Activated T-cell treated with anti-CD3 and anti-CD28 coated beads, Interleukin-2, amount 50 U/mL, for 1 hour (primary cell): Measurements from ENCODE around the gene DSCAML1.

Experiments used
- DNase-seq: peaks from one replicate; pipeline ENCODE4 v3.0.0-alpha.2; 2020

DSCAML1 gene

DNA sequence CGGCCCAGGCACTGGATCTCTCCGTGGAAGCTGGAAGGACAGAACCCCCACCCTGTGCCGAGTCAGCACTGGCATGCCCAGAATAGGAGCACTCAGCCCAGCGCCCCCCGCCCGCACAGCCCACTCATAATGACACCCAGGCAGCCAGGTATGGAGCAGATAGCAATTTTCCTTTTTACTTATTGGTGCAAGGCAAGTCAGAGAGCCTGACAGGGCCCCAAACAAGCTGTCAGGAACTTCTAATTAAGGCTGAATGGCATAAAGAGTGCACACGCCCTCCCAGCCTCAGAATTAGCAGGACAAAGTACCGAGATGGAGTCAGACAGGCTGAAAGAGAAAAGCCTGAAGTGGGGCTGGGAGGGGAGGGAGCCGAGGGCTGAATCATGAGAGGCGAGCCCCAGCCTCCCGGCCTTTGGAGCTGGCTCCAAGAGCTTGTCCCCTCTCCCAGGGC lies 76.9 kb downstream of the DSCAML1 start:
- no peak for DNase-seq

GRCh38 chr11:117719480-117719879 lies 77.5 kb downstream of the DSCAML1 start:
- no peak for DNase-seq

GRCh38 chr11:117717485-117718314 lies 79.3 kb downstream of the DSCAML1 start:
- no peak for DNase-seq

DNA sequence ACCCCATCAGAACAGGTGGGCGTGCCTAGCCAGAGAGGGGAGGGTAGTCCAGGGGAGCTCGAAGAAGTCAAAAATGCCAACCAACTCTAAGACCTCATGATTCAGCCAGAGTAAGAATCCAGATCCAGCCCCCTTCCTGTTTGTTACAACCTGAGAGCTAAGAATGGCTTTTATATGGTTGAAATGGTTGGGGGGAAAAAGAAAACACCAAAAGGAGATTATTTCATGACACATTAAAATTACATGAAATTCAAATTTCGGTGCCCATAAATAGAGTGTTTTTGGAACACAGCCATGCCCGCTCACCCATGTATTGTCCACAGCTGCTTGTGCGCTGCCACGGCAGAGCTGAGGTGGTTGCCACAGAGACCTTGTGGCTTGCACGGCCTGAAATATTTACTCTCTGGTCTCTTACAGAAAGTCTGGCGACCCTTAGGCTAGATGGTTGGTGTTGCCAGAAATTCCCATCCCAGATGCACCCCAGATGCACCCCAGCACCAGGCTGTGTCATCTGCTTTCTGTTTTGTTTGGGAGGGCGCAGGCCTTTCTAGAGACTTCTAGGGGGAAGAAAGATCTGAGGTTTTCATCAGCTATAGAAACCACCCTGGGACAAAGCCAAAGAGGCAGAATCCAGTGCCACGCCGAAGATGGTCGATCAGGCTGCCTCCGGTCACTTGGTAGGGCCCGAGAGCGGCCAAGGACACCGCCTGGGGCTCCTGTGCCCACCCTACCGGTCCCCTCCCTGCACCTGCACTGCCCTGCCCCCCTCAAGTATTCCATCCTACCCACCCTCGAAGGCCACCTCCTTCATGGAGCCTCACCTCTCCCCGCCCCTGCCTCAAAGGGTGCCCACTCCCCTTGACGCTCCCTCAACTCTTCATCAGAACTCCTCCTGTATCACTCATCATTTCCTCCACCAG lies 80.2 kb downstream of the DSCAML1 start:
- DNase-seq = no peak

DNA sequence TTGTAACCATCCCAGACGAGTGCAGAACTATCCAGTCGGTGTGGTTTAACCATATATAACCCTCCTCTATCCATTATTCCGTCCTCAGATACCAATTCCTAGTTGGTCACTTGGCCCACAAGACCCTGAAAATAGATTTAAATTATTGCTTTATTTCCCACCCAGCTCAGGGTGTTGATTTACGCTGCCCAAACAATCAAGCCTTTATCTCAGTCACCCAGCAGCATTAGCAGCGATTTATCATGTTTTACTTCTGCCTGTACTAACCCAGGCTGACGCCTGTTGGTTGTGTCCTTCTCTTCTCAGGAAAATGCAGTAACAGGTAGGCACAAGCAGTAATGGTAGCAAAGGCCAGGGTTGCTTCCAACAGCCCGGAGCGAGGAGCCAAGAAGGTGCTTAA lies 81.2 kb downstream of the DSCAML1 start:
- DNase-seq = no peak

GRCh38 chr11:117713538-117713991 lies 83.5 kb downstream of the DSCAML1 start:
- DNase-seq = no peak

GRCh38 chr11:117712530-117712929 lies 84.5 kb downstream of the DSCAML1 start:
- no peak for DNase-seq

- DNase-seq = no peak
Measured at GRCh38 chr11:117711331-117711730, 85.7 kb downstream of the DSCAML1 start.

- DNase-seq = no peak
Measured at GRCh38 chr11:117710211-117710610, 86.8 kb downstream of the DSCAML1 start.

DNA sequence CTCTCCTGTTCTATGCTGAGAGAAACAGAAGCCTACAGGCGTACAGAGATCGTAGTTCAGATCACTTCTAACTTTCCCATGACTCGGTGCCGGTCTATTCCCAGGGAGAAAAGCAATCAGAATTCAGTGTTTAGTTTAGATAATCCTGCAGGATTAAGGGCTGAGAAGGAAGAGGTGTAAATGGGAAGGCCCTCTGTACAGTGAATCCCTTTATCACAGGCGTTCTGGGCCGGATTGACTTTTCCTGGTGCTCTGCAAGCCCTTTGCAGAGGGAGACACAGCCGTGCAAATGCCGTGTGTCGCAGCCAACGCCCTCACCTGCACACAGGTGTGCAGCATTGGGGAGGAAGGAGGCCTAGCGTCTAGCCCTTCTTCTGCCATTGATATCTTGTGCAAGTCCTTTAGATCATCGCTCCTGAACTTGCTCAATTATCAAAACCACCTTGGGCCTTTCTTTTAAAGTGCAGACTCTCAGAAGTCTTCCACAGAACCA lies 90.6 kb downstream of the DSCAML1 start:
- no peak for DNase-seq

- DNase-seq = no peak
Measured at GRCh38 chr11:117705866-117706265, 91.2 kb downstream of the DSCAML1 start.

- DNase-seq = no peak
Measured at GRCh38 chr11:117704395-117705100, 92.5 kb downstream of the DSCAML1 start.

DNA sequence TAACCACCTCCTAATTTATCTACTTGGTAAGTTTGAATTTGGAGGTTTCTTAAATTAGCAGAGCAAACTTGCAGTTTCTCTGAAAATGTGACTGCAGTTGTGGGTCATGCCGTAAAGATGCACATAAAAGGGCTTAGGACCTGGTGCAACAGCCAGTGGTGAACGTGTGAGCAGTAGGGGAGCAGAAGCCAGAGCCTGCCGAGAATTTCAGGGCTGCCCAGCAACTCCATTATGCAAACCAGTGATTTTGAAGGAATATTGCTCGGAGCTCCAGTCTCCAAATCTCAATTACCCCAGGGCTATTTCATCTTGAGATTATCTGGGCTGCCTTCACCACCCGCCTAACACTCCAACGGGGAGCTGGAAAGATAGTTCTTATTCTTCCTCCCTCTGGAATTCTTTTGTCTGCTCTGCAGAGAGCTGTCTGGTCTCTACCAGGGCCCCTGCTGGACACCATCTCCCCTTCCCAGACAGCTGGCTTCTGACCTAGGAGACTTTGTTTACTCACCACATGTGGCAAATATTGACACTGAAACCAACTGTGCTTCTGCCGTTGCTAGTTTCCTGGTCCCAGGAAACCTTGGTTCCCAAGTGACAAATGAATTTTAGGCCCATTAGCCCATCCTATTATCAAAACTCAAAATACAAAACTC lies 93.9 kb downstream of the DSCAML1 start:
- DNase-seq = no peak

GRCh38 chr11:117701781-117702180 lies 95.2 kb downstream of the DSCAML1 start:
- no peak for DNase-seq

- no peak for DNase-seq
Measured at GRCh38 chr11:117700551-117700950, 96.5 kb downstream of the DSCAML1 start.

DNA sequence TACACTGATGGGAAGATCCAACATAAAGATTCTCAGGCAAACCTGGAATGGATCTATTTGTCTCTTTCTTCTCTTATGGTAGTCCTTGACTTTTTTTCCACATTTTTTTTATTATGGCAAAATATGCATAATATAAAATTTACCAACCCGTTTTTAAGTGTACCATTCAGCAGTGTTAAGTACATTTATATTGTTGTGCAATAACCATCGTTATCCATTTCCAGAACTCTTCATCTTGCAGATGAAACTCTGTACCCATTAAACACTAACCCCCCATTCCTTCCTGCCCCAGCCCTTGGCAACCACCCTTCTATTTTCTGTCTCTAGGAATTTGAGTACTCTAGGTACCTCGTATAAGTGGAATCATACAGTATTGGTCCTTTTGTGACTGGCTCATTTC lies 99.7 kb downstream of the DSCAML1 start:
- DNase-seq = no peak

- DNase-seq = no peak
Measured at GRCh38 chr11:117696540-117696939, 100.5 kb downstream of the DSCAML1 start.

GRCh38 chr11:117693344-117693743 lies 103.7 kb downstream of the DSCAML1 start:
- no peak for DNase-seq

- no peak for DNase-seq
Measured at GRCh38 chr11:117691516-117691915, 105.5 kb downstream of the DSCAML1 start.

GRCh38 chr11:117691218-117691514 lies 105.8 kb downstream of the DSCAML1 start:
- DNase-seq = no peak

DNA sequence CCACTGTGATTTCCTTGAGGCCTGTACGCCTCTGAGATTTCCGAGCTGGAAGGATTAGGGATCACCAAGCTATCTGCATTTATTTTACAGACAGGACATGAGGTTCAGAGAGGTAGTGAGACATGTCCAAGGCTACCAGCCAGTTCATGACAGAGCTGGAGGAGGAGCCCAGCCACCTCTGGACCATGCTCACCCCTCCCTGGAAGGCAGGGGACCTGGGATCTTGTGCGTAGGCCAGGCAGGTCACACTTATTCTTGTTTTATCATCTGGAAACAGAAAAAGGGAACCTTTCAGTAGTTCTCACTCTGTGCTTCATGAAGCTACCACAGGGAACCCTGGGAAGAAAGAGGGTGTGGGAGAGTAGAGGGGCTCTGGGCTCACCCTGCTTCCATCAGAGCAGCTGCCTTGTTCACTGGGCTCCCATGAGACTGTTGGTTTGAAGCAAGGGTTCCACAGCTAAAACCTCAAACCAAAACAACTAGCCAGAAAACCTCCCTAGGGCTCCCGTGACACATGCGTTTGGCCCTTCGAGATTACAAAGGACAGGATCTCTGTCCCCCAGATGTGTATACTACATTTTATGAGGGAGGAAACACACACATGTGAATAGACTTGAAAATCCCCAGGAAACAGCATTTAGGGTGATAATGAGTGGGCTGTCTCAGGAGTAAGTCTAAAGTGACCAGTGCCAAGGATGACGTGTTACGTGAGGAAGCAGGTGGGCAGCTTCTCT lies 106.4 kb downstream of the DSCAML1 start:
- no peak for DNase-seq
